GM19452 (cell line): Measurements from ENCODE around the gene TMPRSS7.

Source experiments
- ATAC-seq: cut with Tn5 transposase; IDR thresholded peaks from one replicate; pipeline ENCODE4 v1.9.1; 2021; ENCODE audit not compliant: unreplicated experiment

TMPRSS7 gene

DNA sequence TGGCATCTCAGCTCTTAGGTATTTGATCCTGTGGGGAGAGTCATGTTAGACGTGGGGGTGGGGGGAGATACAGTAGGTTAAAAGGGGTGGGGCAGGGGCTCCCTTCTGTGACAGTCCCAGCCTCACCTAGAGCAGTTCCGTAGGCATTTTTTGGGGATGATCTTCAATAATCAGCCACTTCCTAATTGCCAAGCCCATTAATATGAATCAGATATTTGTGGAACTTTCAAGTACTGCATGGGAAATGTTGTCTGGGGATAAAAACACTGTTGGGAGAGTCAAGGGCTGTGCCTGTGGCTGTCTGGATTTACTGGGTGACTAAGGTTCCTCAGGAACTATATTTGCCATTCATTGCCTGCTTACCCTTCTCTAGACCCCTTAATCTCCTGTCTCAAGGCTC lies 61.2 kb downstream of the TMPRSS7 start:
- ATAC-seq = no peak

DNA sequence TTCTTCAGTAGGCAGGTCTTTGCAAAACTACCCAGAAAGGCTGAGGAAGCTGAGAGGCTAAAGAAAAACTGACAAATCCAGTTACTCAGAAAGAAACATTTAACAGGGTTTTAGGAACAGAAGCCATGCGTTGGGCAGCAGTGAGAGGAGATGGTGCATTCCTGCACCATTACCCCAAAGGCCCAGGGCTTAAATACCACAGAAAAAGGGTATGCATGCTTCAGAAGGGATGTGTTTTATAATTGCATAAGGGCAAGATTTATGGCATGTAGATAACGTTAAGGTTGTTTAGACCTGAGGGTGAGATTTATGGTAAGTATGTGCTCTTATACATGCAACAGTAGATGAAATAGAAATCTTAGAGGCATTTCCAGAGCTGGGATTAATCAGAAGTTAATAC lies 61.6 kb downstream of the TMPRSS7 start:
- no peak for ATAC-seq

GRCh38 chr3:112097378-112097777 lies 62.8 kb downstream of the TMPRSS7 start:
- ATAC-seq = no peak

- ATAC-seq = no peak
These were observed 67.4 kb downstream of the TMPRSS7 start for GRCh38 chr3:112101916-112102315.

DNA sequence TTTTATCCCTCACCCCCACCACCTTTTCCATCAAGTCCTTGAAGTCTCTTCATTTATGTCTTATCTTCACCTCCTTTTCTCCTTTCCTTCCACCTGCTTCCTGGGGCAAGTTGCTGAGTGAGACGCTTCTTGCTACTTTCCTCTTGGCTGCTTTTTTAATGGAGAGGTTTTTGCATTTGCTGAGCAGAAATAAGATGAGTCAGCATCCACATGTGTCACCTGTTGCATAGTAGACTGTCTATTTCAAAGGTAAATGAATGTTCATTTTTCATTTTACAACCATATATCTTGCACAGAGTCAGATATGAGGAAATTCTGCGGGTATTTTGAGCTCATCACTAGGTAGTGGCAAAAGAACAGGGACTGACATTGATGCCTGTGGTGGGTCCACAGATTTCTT lies 70.2 kb downstream of the TMPRSS7 start:
- ATAC-seq = no peak

- ATAC-seq = no peak
These were observed 74.8 kb downstream of the TMPRSS7 start for GRCh38 chr3:112109322-112109721.

GRCh38 chr3:112111785-112112402 lies 77.4 kb downstream of the TMPRSS7 start:
- peak; percentile 51 for ATAC-seq

GRCh38 chr3:112114576-112115160 lies 80.1 kb downstream of the TMPRSS7 start:
- no peak for ATAC-seq

DNA sequence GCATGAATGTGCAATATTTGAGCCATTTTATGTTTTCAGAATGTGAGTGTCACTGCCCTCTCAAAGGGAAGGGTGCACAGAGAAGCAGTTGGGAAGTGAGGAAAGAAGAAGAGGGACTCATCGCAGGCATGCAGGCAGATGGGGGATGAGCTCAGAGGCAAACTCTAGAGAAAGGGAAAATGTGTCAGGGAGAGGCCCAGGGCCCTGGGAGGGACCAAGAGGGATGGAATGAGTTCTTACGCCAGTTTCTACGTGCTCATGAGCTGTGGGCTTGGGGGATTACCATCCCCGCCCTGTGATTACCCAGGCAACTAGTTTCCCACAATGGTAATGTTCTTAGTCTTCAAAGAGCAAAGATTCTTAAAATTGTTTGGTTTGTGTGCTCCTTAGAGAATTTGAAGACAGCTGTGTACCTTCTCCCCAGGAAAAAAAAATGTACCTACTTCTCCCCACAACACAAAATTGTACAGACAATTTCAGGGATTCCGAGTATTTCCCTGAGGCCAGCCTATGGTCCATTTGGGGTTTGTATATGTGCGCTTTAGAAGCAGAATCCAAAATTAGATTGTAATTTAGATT lies 80.7 kb downstream of the TMPRSS7 start:
- ATAC-seq = no peak

GRCh38 chr3:112115806-112116383 lies 81.4 kb downstream of the TMPRSS7 start:
- no peak for ATAC-seq

DNA sequence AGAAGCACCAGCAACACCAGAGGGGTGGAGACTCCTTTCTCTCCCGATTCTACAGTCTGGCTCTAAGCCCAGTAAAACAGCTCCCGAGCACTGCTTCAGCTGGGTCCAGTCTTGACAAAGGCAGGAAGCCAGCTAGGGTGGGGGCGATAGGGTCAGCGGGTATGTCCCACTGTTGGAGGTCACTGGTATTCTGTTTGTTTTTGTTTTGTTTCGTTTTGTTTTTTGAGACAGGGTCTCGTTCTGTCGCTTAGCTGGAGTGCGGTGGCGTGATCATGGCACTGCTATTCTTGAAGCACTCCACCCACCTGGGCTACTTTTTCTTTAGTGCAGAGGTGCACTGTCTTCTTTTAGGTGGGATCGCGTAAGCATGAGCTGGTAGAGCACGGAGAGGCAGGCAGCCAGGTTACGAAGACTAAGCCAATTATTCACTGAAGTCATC lies 82.2 kb downstream of the TMPRSS7 start:
- ATAC-seq = no peak

DNA sequence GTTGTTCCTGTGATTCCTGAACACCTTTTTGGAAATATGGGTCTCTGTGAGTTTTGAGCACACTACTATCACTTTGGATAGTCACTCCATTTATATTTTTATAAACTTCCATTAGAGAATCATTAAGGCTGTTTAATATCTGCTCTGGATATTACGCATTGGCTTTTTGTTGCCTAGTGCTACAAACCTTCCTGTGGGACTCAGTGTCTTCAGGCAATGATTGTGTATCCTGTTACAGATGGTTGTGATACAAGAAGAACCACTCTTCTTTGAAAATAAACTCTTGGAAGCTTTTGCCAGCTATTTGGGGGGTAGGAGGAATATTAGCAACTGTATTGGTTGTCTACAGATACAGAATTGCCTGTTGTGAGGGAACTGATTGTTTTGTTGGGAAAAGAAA lies 82.9 kb downstream of the TMPRSS7 start:
- no peak for ATAC-seq

DNA sequence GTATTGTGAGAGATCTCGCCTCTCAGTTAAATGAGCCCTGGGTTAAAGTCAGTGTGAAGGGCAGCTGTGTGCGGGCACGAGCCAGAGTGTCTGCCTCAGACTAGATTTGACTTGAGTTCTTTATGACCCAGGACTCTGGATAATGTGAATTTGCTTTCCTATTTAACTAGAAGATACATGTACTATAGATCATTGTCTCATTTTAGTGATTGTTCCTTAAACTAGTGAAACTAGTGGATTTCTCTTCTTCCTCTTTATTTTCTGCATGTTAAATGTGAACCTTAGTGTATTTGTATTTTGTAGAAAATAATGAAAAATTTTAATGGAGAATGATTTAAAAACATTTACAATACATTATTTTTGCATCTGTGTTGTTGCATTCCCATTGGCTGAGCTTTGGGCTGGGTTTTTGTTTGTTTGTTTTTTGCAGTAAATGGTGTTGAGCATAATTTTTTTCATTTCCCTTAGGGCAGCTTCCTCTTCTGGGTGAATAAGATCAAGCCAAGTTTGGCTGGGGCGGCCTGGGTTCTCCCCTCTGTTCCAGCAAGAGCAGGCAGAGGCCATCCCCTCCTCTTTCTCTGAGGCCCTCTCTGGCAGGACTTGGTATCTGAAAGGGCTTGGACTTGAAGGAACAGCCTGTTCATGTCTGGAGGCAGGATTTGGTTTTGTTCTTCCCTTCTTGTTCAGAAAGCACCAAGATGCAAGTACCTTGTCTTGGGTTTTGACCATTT lies 83.5 kb downstream of the TMPRSS7 start:
- no peak for ATAC-seq

GRCh38 chr3:112119962-112120836 lies 85.7 kb downstream of the TMPRSS7 start:
- ATAC-seq = no peak

- no peak for ATAC-seq
These were observed 87.3 kb downstream of the TMPRSS7 start for GRCh38 chr3:112121577-112122547.

GRCh38 chr3:112122870-112123269 lies 88.3 kb downstream of the TMPRSS7 start:
- no peak for ATAC-seq

GRCh38 chr3:112123548-112123947 lies 89.0 kb downstream of the TMPRSS7 start:
- ATAC-seq = no peak

GRCh38 chr3:112124907-112125607 lies 90.5 kb downstream of the TMPRSS7 start:
- no peak for ATAC-seq

DNA sequence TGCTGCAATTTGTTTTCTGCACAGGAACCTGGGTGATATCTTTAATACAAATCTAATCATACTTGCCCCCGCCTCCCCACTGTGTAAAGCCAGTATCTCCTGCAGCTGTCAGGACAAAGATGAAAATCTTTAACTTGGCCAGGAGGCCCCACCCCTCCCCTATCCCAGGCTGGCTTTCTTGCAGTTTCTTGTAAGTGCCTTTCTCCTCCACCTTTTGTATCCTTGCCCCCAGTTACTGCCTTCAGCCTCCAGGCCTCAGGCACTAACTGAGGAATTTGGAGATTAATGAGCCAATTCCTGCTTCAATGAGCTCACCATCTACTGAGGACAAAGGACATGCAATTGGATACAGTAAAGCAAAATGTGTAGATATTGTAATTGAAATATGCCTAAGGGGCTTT lies 92.0 kb downstream of the TMPRSS7 start:
- no peak for ATAC-seq
